Stimulated activated CD4-positive, alpha-beta T cell treated with anti-CD3 and anti-CD28 coated beads, TNF-alpha, amount 100 ng/mL, for 1 hour (primary cell): Measurements from ENCODE around the gene MIPEP.
"Not testable (repeated sequence)": the region's sequence is repeated elsewhere in the genome, so short reads cannot be mapped to it uniquely, and the experiment has no call there.

Source experiments
- DNase-seq, 3 donors: peaks; one replicate each; pipeline ENCODE4 v3.0.0-alpha.2; 2020; ENCODE audit warnings: low read depth in 3 of 3, low spot score in 1 of 3

MIPEP gene

GRCh38 chr13:23751195-23751594 lies 138.0 kb downstream of the MIPEP start:
- no peak for DNase-seq

- DNase-seq: no peak
These were observed 138.6 kb downstream of the MIPEP start for GRCh38 chr13:23750383-23751121.

- no peak for DNase-seq
These were observed 139.8 kb downstream of the MIPEP start for GRCh38 chr13:23749288-23749873.

GRCh38 chr13:23748109-23748990 lies 140.8 kb downstream of the MIPEP start:
- no peak for DNase-seq

- not testable (repeated sequence) for DNase-seq
These were observed 143.1 kb downstream of the MIPEP start for GRCh38 chr13:23746141-23746540.

- no peak for DNase-seq
These were observed 144.9 kb downstream of the MIPEP start for GRCh38 chr13:23744315-23744714.

- DNase-seq: no peak
These were observed 145.7 kb downstream of the MIPEP start for GRCh38 chr13:23743278-23744076.

GRCh38 chr13:23741879-23742510 lies 147.2 kb downstream of the MIPEP start:
- DNase-seq: no peak

GRCh38 chr13:23740002-23740401 lies 149.2 kb downstream of the MIPEP start:
- no peak for DNase-seq

GRCh38 chr13:23739596-23739995 lies 149.6 kb downstream of the MIPEP start:
- DNase-seq: no peak

GRCh38 chr13:23736541-23736940 lies 152.7 kb downstream of the MIPEP start:
- no peak for DNase-seq

- DNase-seq: no peak
These were observed 153.9 kb downstream of the MIPEP start for GRCh38 chr13:23735329-23735728.

- no peak for DNase-seq
These were observed 157.5 kb downstream of the MIPEP start for GRCh38 chr13:23731709-23732108.

GRCh38 chr13:23730251-23730650 lies 158.9 kb downstream of the MIPEP start:
- DNase-seq: no peak

- DNase-seq: no peak
These were observed 159.7 kb downstream of the MIPEP start for GRCh38 chr13:23729531-23729930.

- DNase-seq: no peak
These were observed 160.4 kb downstream of the MIPEP start for GRCh38 chr13:23728807-23729206.

GRCh38 chr13:23725922-23726321 lies 163.3 kb downstream of the MIPEP start:
- no peak for DNase-seq

- no peak for DNase-seq
These were observed 164.8 kb downstream of the MIPEP start for GRCh38 chr13:23724196-23724970.

GRCh38 chr13:23723471-23723870 lies 165.7 kb downstream of the MIPEP start:
- DNase-seq: no peak
